Esophagus muscularis mucosa (tissue), 4 donors: ENCODE measurements around the gene ACAP1. TPM values are rescaled to one million over a fixed set of nuclear protein-coding genes. Genes with fewer than 3 reads are reported as not detected.

Experiments
- DNase-seq: peaks from one replicate; pipeline ENCODE4 v3.0.0-alpha.2; 2017; ENCODE audit errors: extremely low spot score
- H3K27ac ChIP-seq, 4 donors: fragments of 200-600 bp; sonication (generic); replicated peaks in 1 of 4; 1 replicate in 3 of 4; 2 replicates in 1 of 4; pipeline ENCODE4 v1.5.1; 2016 to 2019; ENCODE audit warnings: mild to moderate bottlenecking in 1 of 4
- H3K27me3 ChIP-seq, 4 donors: fragments of 200-600 bp; sonication (generic); one replicate each; pipeline versions ENCODE4 v1.5.1 to v1.6.0; 2016 to 2019
- H3K36me3 ChIP-seq, 4 donors: fragments of 200-600 bp; sonication (generic); one replicate each; pipeline ENCODE4 v1.5.1; 2016 to 2019
- H3K4me1 ChIP-seq, 4 donors: fragments of 200-600 bp; sonication (generic); one replicate each; pipeline ENCODE4 v1.5.1; 2016 to 2019
- H3K4me3 ChIP-seq, 4 donors: fragments of 200-600 bp; sonication (generic); 1 replicate in 2 of 4; 2 replicates in 2 of 4; pipeline ENCODE4 v1.5.1; 2016 to 2019; ENCODE audit warnings: mild to moderate bottlenecking in 4 of 4, moderate library complexity in 1 of 4
- H3K9me3 ChIP-seq, 4 donors: fragments of 200-600 bp; sonication (generic); 1 replicate in 3 of 4; 2 replicates in 1 of 4; pipeline ENCODE4 v1.5.1; 2016 to 2019
- CTCF ChIP-seq, 3 experiments: fragments of 200-600 bp in 2 of 3; fragments of 450-650 bp in 1 of 3; sonication (generic) in 2 of 3; IDR thresholded peaks; one replicate each; pipeline ENCODE4 v1.5.1; 2017 to 2019; ENCODE audit warnings: antibody characterized with exemption in 3 of 3, mild to moderate bottlenecking in 2 of 3, moderate library complexity in 1 of 3
- EP300 ChIP-seq: sonication (generic); formaldehyde crosslinking; IDR thresholded peaks from one replicate; pipeline ENCODE4 v1.6.1; 2017; ENCODE audit warnings: antibody characterized with exemption
- POLR2A ChIP-seq: fragments of 450-650 bp; IDR thresholded peaks from one replicate; pipeline ENCODE4 v1.6.1; 2017; ENCODE audit warnings: antibody characterized with exemption, moderate library complexity, mild to moderate bottlenecking, low read depth
- POLR2AphosphoS5 ChIP-seq, 2 donors: sonication (generic); formaldehyde crosslinking; IDR thresholded peaks; one replicate each; pipeline ENCODE4 v1.6.1; 2017; ENCODE audit warnings: antibody characterized with exemption in 2 of 2
- WGBS: methylation state at CpG from one replicate; pipeline ENCODE4 v1.1.5; 2018; 5-methylcytosine and 5-hydroxymethylcytosine counted together
- intact Hi-C: fragments of 100-400 bp; cut with DNase I; formaldehyde crosslinking; loops from one replicate; pipeline ENCODE4 v1.15.1; 2023
- total RNA-seq, 4 donors: library from RNA; depleted of rRNA; stranded (reverse); fragments of >200 nt; gene quantifications; one replicate each; pipeline versions ENCODE4 v1.1.0 to v1.2.1, GENCODE V29; 2016

ACAP1 gene
- total RNA-seq, 4 donors from 2014 or later = 2.1 to 11.4 (median 4.6) TPM

- no peak for TF ChIP-seq POLR2AphosphoS5 (IDR thresholded peaks at IDR 0.05)
- no peak for TF ChIP-seq POLR2A
- no peak for TF ChIP-seq CTCF (IDR thresholded peaks at IDR 0.05)
- TF ChIP-seq EP300 = no peak
- Histone ChIP-seq H3K27ac (no peak overlapping the region), H3K4me3 (no peak overlapping the region), H3K27me3 (no peaks in the 10 kb centered on the region), H3K9me3 (no peaks in the 10 kb centered on the region), H3K4me1 (peaks cover 0 to 13% (median 4%) of the 10 kb centered on the region in 4 donors), H3K36me3 (peaks cover 48 to 100% (median 91%) of the 10 kb centered on the region in 4 donors)
- WGBS = 90% methylated on average over 18 of the region's 22 CpGs
- intact Hi-C loops = no loop called here
- no peak for DNase-seq
These were observed 13.7 kb upstream of the ACAP1 start for GRCh38 chr17:7322520-7323194.

GRCh38 chr17:7323731-7324437, 12.4 kb upstream of the ACAP1 start:
- Histone ChIP-seq H3K4me1 (peaks cover 10 to 26% (median 14%) of the 10 kb centered on the region in 4 donors), H3K27ac (no peak overlapping the region), H3K9me3 (no peaks in the 10 kb centered on the region), H3K4me3 (no peak overlapping the region), H3K27me3 (no peaks in the 10 kb centered on the region), H3K36me3 (peaks cover 36 to 88% (median 78%) of the 10 kb centered on the region in 4 donors)
- TF ChIP-seq POLR2A = no peak
- no peak for TF ChIP-seq EP300
- TF ChIP-seq POLR2AphosphoS5 (IDR thresholded peaks at IDR 0.05) = peak in 1 of 2 donors; percentile 20
- TF ChIP-seq CTCF (IDR thresholded peaks at IDR 0.05) = peak; percentile 72 to 89 (median 77)
- intact Hi-C loops = no loop called here
- WGBS = 73% methylated on average over 17 of the region's 39 CpGs
- no peak for DNase-seq

GRCh38 chr17:7324438-7324779, 11.9 kb upstream of the ACAP1 start:
- no peak for DNase-seq
- Histone ChIP-seq H3K27ac (no peak overlapping the region), H3K9me3 (no peaks in the 10 kb centered on the region), H3K36me3 (peaks cover 34 to 83% (median 73%) of the 10 kb centered on the region in 4 donors), H3K27me3 (no peaks in the 10 kb centered on the region), H3K4me1 (peaks cover 10 to 26% (median 15%) of the 10 kb centered on the region in 4 donors), H3K4me3 (no peak overlapping the region)
- WGBS = 90% methylated on average over 2 of the region's 3 CpGs
- intact Hi-C loops = no loop called here
- TF ChIP-seq POLR2AphosphoS5 (IDR thresholded peaks at IDR 0.05) (no peak), POLR2A (no peak), CTCF (IDR thresholded peaks at IDR 0.05) (no peak), EP300 (no peak)

GRCh38 chr17:7325031-7325528, 11.2 kb upstream of the ACAP1 start:
- Histone ChIP-seq H3K4me3 (no peak overlapping the region), H3K27me3 (no peaks in the 10 kb centered on the region), H3K27ac (no peak overlapping the region), H3K9me3 (no peaks in the 10 kb centered on the region), H3K4me1 (peaks cover 11 to 26% (median 17%) of the 10 kb centered on the region in 4 donors), H3K36me3 (peaks cover 34 to 76% (median 70%) of the 10 kb centered on the region in 4 donors)
- TF ChIP-seq EP300 (no peak), POLR2AphosphoS5 (IDR thresholded peaks at IDR 0.05) (no peak), POLR2A (no peak), CTCF (IDR thresholded peaks at IDR 0.05) (no peak)
- no peak for DNase-seq
- 90% methylated on average over 17 of the region's 19 CpGs for WGBS
- intact Hi-C loops = no loop called here
